ENCODE data around the gene KLRC3.
"Not testable (repeated sequence)": the region's sequence is repeated elsewhere in the genome, so short reads cannot be mapped to it uniquely, and the experiment has no call there.

- not testable (repeated sequence) for TF ChIP-seq EZH2 (IDR thresholded peaks at IDR 0.05; ENCODE audit: borderline replicate concordance); CTCF (IDR thresholded peaks at IDR 0.05; ENCODE audit: poor library complexity); EZH2phosphoT487 (IDR thresholded peaks at IDR 0.05; ENCODE audit: low read depth, severe bottlenecking, unreplicated experiment)
Measured at GRCh38 chr12:10367714-10368113, 52.7 kb downstream of the KLRC3 start.

All from hepatocyte (in vitro differentiated cells).